A549 (cell line): Measurements from ENCODE around the gene NXT1. TPM values are rescaled to one million over a fixed set of nuclear protein-coding genes. Genes with fewer than 3 reads are reported as not detected.

ENCODE experiments used
- ATAC-seq, 2 experiments: fragments of 200-7000 bp in 1 of 2; fragments of >200 bp in 1 of 2; cut with Nextera tagmentation in 1 of 2; cut with Tn5 transposase in 1 of 2; 3 replicates each; pipeline versions ENCODE4 v1.8.0 to v1.9.1; 2018 to 2020; ENCODE audit warnings: mild to moderate bottlenecking in 1 of 2, moderate library complexity in 1 of 2
- CTCF ChIA-PET: fragments of 300-600 bp; sonication (Branson Sonifier 250); formaldehyde crosslinking; extraction: SDS; loops from one replicate; lab custom pipeline; 2021; ENCODE audit warnings: antibody characterized with exemption, inconsistent platforms; lab: Yijun Ruan, JAX
- POLR2A ChIA-PET: fragments of 350-600 bp; formaldehyde crosslinking; extraction: SDS; loops from one replicate; lab custom pipeline; 2021; ENCODE audit warnings: antibody characterized with exemption, inconsistent platforms; lab: Yijun Ruan, JAX
- DNase-seq, 2 experiments: peaks; one replicate each; pipeline versions ENCODE4 v3.0.0 to v3.0.0-alpha.2; 2011 to 2016; ENCODE audit warnings: low read depth in 1 of 2, low spot score in 1 of 2
- FAIRE-seq: peaks from 2 replicates; lab custom pipeline; 2011; peaks lifted over from hg19 to GRCh38; lab: Jason Lieb, UNC
- H3K27ac ChIP-seq, 2 experiments: fragments of >200 bp; sonication (Bioruptor Twin); formaldehyde crosslinking; 3 replicates each; pipeline ENCODE4 v1.5.1; 2016 to 2017
- H3K4me1 ChIP-seq: fragments of >200 bp; sonication (Bioruptor Twin); formaldehyde crosslinking; 3 replicates; pipeline ENCODE4 v1.6.1; 2016
- H3K4me2 ChIP-seq: fragments of >200 bp; sonication (Bioruptor Twin); formaldehyde crosslinking; 3 replicates; pipeline ENCODE4 v1.6.1; 2016
- H3K4me3 ChIP-seq: fragments of >200 bp; sonication (Bioruptor Twin); formaldehyde crosslinking; 3 replicates; pipeline ENCODE4 v1.5.1; 2016
- H3K9me3 ChIP-seq: fragments of >200 bp; sonication (Bioruptor Twin); formaldehyde crosslinking; 3 replicates; pipeline ENCODE4 v1.6.1; 2016
- CBX2 ChIP-seq: fragments of 200-600 bp; sonication (generic); IDR thresholded peaks from 2 replicates; pipeline ENCODE4 v1.6.1; 2016; ENCODE audit warnings: low read depth, mild to moderate bottlenecking, borderline replicate concordance
- EP300 ChIP-seq, 2 experiments: fragments of >200 bp; sonication (Bioruptor Twin); formaldehyde crosslinking; IDR thresholded peaks; 2 replicates in 1 of 2; 3 replicates in 1 of 2; pipeline ENCODE4 v1.6.1; 2016 to 2017
- FOSB ChIP-seq: fragments of 250-450 bp; sonication (Bioruptor Pico); IDR thresholded peaks from 2 replicates; pipeline ENCODE4 v1.5.0; 2020; ENCODE audit warnings: mild to moderate bottlenecking, moderate library complexity
- HDAC2 ChIP-seq: fragments of 200-600 bp; sonication (generic); IDR thresholded peaks from 2 replicates; pipeline ENCODE4 v1.6.1; 2016
- POLR2AphosphoS2 ChIP-seq: conservative IDR thresholded peaks from 2 replicates; pipeline ENCODE4 v1.6.1; 2012; ENCODE audit warnings: low read length, improper control_type of control experiment, inconsistent platforms
- RCOR1 ChIP-seq: fragments of 150-350 bp; IDR thresholded peaks from 2 replicates; pipeline ENCODE4 v1.6.1; 2014; ENCODE audit warnings: antibody characterized with exemption, low read length, low read depth
- SREBF2 ChIP-seq: fragments of 450-650 bp; IDR thresholded peaks from 2 replicates; pipeline ENCODE4 v1.6.1; 2014; ENCODE audit warnings: mild to moderate bottlenecking, moderate library complexity
- TP53 ChIP-seq: fragments of 250-450 bp; sonication (Bioruptor Pico); IDR thresholded peaks from 2 replicates; pipeline ENCODE4 v1.5.0; 2021; ENCODE audit warnings: mild to moderate bottlenecking, moderate library complexity
- WGBS: methylation state at CpG from one replicate; pipeline ENCODE4 v1.1.6; 2017; ENCODE audit errors: missing lambda C conversion rate; 5-methylcytosine and 5-hydroxymethylcytosine counted together
- polyA plus RNA-seq, 4 experiments: library from polyadenylated mRNA; depleted of rRNA in 3 of 4; stranded (reverse); fragments of >200 nt; fragmentation: RNase III in 1 of 4; extraction: RNeasy Plus Mini Kit Qiagen cat#74134 plus additional on column Dnase treatment in 1 of 4; gene quantifications; 2 replicates in 3 of 4; 3 replicates in 1 of 4; pipeline ENCODE4 v1.2.3, GENCODE V29; 2011 to 2017
- TF ChIP-seq, protein P1 (sequence below): fragments of >200 bp; sonication (Bioruptor Twin); formaldehyde crosslinking; IDR thresholded peaks from 2 replicates; pipeline ENCODE4 v1.6.1; 2016
- TF ChIP-seq, protein P2 (sequence below): fragments of 250-450 bp; sonication (Bioruptor Pico); IDR thresholded peaks from 2 replicates; pipeline ENCODE4 v1.5.0; 2021; ENCODE audit warnings: mild to moderate bottlenecking, moderate library complexity, borderline replicate concordance
- TF ChIP-seq, protein P3 (sequence below): fragments of 150-350 bp; IDR thresholded peaks from 2 replicates; pipeline ENCODE4 v1.6.1; 2014; ENCODE audit warnings: low read depth, mild to moderate bottlenecking, low read length
- TF ChIP-seq, protein P4 (sequence below): fragments of >200 bp; sonication (Bioruptor Twin); formaldehyde crosslinking; IDR thresholded peaks from 3 replicates; pipeline ENCODE4 v1.5.1; 2016
- TF ChIP-seq, protein P5 (sequence below): fragments of 450-650 bp; IDR thresholded peaks from 2 replicates; pipeline ENCODE4 v1.6.1; 2014; ENCODE audit warnings: antibody characterized with exemption
- TF ChIP-seq, protein P6 (sequence below): IDR thresholded peaks from 2 replicates; pipeline ENCODE4 v1.6.1; 2012

The NXT1 gene
- polyA plus RNA-seq, 2 of the 4 experiments (the other 2 are of a cell fraction) = 45.1 to 71.8 TPM

DNA sequence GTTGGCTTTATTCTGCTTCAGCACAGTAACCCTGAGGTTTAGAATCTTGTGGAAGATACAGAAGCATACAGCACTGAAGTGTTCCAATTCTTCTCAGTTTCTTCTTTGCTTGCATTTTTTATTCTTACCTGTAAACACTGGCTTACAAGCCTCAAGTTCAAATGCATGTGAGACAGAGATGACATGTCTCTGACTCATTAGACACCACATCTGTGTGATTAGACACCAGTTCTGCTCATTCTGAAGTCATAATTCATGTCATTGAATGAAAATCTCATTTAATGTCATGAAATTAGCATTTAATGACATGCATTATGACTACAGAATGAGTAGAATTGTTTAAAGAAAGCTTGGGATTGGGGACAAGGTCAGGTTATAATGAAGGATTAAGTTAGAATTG lies 17.2 kb downstream of the NXT1 start (continued):
- TF ChIP-seq CBX2 (no peak), FOSB (CRISPR knock-in tag) (no peak), POLR2AphosphoS2 (no peak), EP300 (IDR thresholded peaks at IDR 0.05) (no peak), TP53 (CRISPR knock-in tag) (no peak), RCOR1 (no peak)
- TF ChIP-seq, protein P1, sequence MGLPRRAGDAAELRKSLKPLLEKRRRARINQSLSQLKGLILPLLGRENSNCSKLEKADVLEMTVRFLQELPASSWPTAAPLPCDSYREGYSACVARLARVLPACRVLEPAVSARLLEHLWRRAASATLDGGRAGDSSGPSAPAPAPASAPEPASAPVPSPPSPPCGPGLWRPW = no peak

DNA sequence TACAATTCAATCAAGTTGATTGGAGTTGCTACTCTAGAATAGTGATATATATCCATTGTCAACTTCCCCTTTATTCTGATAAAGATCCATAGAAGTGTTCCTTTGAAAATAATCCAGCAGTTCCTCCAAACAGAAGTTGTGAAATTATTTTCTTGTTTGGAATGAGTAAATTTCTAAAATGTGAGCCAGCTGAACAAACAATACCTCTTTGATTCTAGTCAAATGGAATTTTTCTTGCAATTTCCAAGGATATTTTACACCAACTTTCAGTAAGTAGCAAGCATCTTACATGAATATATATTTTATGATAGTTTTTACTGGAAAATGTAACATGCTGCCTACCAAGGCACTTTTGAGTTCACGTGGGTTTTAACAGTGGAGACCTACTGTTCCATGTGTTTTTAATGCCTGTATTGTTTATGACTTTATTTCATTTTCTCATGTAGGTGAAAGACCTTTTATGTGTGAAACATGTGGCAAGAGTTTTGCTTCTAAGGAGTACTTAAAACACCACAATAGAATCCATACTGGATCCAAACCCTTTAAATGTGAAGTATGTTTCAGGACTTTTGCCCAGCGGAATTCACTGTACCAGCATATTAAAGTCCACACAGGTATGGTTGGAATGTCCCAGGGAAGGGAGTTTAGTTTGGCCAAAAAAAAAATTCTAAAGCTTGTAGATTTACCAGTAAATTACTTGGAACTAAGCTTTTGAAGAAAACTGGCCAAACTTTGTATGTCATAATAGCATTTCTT lies 17.9 kb downstream of the NXT1 start:
- Histone ChIP-seq H3K9me3 (no peaks in the 10 kb centered on the region), H3K27ac (no peak overlapping the region), H3K4me1 (peaks cover 32% of the 10 kb centered on the region), H3K4me3 (no peak overlapping the region), H3K4me2 (peak overlapping the region; percentile 3; the same call in 1 of the 3 replicates)
- ChIA-PET POLR2A (interaction anchor here (1.3 kb wide), 1 partner anchor 18 kb away, joined by 4 read pairs; the partner anchor contains the start of gene NXT1), CTCF (interaction anchor here (0.9 to 1.2 kb wide), 3 partner anchors 10 to 68 kb away, joined by 3 to 4 read pairs (median 3); no protein-coding TSS in a partner anchor)
- no peak for DNase-seq
- TF ChIP-seq, protein P2, sequence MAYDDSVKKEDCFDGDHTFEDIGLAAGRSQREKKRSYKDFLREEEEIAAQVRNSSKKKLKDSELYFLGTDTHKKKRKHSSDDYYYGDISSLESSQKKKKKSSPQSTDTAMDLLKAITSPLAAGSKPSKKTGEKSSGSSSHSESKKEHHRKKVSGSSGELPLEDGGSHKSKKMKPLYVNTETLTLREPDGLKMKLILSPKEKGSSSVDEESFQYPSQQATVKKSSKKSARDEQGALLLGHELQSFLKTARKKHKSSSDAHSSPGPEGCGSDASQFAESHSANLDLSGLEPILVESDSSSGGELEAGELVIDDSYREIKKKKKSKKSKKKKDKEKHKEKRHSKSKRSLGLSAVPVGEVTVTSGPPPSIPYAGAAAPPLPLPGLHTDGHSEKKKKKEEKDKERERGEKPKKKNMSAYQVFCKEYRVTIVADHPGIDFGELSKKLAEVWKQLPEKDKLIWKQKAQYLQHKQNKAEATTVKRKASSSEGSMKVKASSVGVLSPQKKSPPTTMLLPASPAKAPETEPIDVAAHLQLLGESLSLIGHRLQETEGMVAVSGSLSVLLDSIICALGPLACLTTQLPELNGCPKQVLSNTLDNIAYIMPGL (CRISPR knock-in tag) = no peak
- TF ChIP-seq, protein P3, sequence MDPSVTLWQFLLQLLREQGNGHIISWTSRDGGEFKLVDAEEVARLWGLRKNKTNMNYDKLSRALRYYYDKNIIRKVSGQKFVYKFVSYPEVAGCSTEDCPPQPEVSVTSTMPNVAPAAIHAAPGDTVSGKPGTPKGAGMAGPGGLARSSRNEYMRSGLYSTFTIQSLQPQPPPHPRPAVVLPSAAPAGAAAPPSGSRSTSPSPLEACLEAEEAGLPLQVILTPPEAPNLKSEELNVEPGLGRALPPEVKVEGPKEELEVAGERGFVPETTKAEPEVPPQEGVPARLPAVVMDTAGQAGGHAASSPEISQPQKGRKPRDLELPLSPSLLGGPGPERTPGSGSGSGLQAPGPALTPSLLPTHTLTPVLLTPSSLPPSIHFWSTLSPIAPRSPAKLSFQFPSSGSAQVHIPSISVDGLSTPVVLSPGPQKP = no peak
- TF ChIP-seq, protein P4, sequence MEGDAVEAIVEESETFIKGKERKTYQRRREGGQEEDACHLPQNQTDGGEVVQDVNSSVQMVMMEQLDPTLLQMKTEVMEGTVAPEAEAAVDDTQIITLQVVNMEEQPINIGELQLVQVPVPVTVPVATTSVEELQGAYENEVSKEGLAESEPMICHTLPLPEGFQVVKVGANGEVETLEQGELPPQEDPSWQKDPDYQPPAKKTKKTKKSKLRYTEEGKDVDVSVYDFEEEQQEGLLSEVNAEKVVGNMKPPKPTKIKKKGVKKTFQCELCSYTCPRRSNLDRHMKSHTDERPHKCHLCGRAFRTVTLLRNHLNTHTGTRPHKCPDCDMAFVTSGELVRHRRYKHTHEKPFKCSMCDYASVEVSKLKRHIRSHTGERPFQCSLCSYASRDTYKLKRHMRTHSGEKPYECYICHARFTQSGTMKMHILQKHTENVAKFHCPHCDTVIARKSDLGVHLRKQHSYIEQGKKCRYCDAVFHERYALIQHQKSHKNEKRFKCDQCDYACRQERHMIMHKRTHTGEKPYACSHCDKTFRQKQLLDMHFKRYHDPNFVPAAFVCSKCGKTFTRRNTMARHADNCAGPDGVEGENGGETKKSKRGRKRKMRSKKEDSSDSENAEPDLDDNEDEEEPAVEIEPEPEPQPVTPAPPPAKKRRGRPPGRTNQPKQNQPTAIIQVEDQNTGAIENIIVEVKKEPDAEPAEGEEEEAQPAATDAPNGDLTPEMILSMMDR = no peak
- TF ChIP-seq, protein P5, sequence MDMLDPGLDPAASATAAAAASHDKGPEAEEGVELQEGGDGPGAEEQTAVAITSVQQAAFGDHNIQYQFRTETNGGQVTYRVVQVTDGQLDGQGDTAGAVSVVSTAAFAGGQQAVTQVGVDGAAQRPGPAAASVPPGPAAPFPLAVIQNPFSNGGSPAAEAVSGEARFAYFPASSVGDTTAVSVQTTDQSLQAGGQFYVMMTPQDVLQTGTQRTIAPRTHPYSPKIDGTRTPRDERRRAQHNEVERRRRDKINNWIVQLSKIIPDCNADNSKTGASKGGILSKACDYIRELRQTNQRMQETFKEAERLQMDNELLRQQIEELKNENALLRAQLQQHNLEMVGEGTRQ = no peak
- TF ChIP-seq POLR2AphosphoS2 (no peak), SREBF2 (no peak), RCOR1 (no peak), HDAC2 (no peak)
- TF ChIP-seq, protein P6, sequence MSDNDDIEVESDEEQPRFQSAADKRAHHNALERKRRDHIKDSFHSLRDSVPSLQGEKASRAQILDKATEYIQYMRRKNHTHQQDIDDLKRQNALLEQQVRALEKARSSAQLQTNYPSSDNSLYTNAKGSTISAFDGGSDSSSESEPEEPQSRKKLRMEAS = no peak
- no peak for FAIRE-seq
- no peak for ATAC-seq
- 92% methylated on average over 2 of the region's 2 CpGs for WGBS
